Esophagus squamous epithelium (tissue), 5 donors: ENCODE measurements around the gene CDC14B. TPM values are rescaled to one million over a fixed set of nuclear protein-coding genes. Genes with fewer than 3 reads are reported as not detected.

Source experiments
- DNase-seq: peaks from one replicate; lab custom pipeline; 2025; lab: John Stamatoyannopoulos, UW
- H3K27ac ChIP-seq, 4 donors: fragments of 200-600 bp; sonication (generic); one replicate each; pipeline ENCODE4 v1.5.1; 2016 to 2019; ENCODE audit warnings: mild to moderate bottlenecking in 1 of 4
- H3K27me3 ChIP-seq, 4 donors: fragments of 200-600 bp; sonication (generic); 1 replicate in 3 of 4; 2 replicates in 1 of 4; pipeline versions ENCODE4 v1.5.1 to v1.6.0; 2017 to 2021; ENCODE audit warnings: antibody characterized with exemption in 1 of 4
- H3K36me3 ChIP-seq, 3 donors: fragments of 200-600 bp; sonication (generic); one replicate each; pipeline ENCODE4 v1.5.1; 2016 to 2019
- H3K4me1 ChIP-seq, 3 donors: fragments of 200-600 bp; sonication (generic); one replicate each; pipeline ENCODE4 v1.5.1; 2017 to 2019
- H3K4me3 ChIP-seq, 4 donors: fragments of 200-600 bp; sonication (generic); 1 replicate in 3 of 4; 2 replicates in 1 of 4; pipeline ENCODE4 v1.5.1; 2016 to 2019; ENCODE audit warnings: mild to moderate bottlenecking in 2 of 4, moderate library complexity in 1 of 4
- H3K9me3 ChIP-seq, 3 donors: fragments of 200-600 bp; sonication (generic); one replicate each; pipeline ENCODE4 v1.5.1; 2016 to 2019
- CTCF ChIP-seq, 6 experiments: fragments of 450-650 bp in 4 of 6; fragments of 200-600 bp in 2 of 6; sonication (generic) in 2 of 6; IDR thresholded peaks; one replicate each; pipeline ENCODE4 v1.5.1; 2016 to 2019; ENCODE audit warnings: antibody characterized with exemption in 6 of 6, mild to moderate bottlenecking in 4 of 6, moderate library complexity in 4 of 6
- POLR2A ChIP-seq, 4 donors: fragments of 450-650 bp; IDR thresholded peaks; one replicate each; pipeline ENCODE4 v1.6.1; 2017; ENCODE audit warnings: antibody characterized with exemption in 4 of 4, mild to moderate bottlenecking in 4 of 4, moderate library complexity in 3 of 4
- WGBS, 2 donors: methylation state at CpG; one replicate each; pipeline ENCODE4 v1.1.5; 2018; 5-methylcytosine and 5-hydroxymethylcytosine counted together
- intact Hi-C: fragments of 100-400 bp; cut with DNase I; formaldehyde crosslinking; loops from one replicate; pipeline ENCODE4 v1.15.0; 2022
- total RNA-seq, 4 donors: library from RNA; depleted of rRNA; stranded (reverse); fragments of >200 nt; gene quantifications; one replicate each; pipeline ENCODE4 v1.1.0, GENCODE V29; 2016
- donor health status: DM: yes; HTN: yes; CAD: no.

Gene CDC14B
- total RNA-seq, 4 donors from 2014 or later = 2.7 to 14.8 (median 9.1) TPM

GRCh38 chr9:96556701-96557461 lies 62.8 kb downstream of the CDC14B start:
- no peak overlapping the region for H3K4me3 ChIP-seq
- no peak for DNase-seq
- no peaks in the 10 kb centered on the region for H3K27me3 ChIP-seq
- no peaks in the 10 kb centered on the region for H3K9me3 ChIP-seq
- TF ChIP-seq CTCF (IDR thresholded peaks at IDR 0.05) (no peak), POLR2A (IDR thresholded peaks at IDR 0.05) (no peak)
- intact Hi-C loops = no loop called here
- H3K27ac ChIP-seq = peak overlapping the region; percentile 17 to 77 (median 54)
- peaks cover 0 to 12% (median 4%) of the 10 kb centered on the region in 3 donors for H3K4me1 ChIP-seq
- 85 to 88% methylated on average over 10 to 15 of the region's 15 CpGs for WGBS, 2 donors
- H3K36me3 ChIP-seq = peaks cover 0 to 8% (median 0%) of the 10 kb centered on the region in 3 donors

GRCh38 chr9:96555567-96556386 lies 63.9 kb downstream of the CDC14B start:
- Histone ChIP-seq H3K4me1 (peaks cover 0 to 12% (median 4%) of the 10 kb centered on the region in 3 donors), H3K27me3 (no peaks in the 10 kb centered on the region), H3K9me3 (no peaks in the 10 kb centered on the region), H3K36me3 (no peaks in the 10 kb centered on the region), H3K4me3 (no peak overlapping the region), H3K27ac (peak overlapping the region in 3 of 4 donors; percentile 9 to 61 (median 53))
- no peak for DNase-seq
- TF ChIP-seq CTCF (IDR thresholded peaks at IDR 0.05) (no peak), POLR2A (IDR thresholded peaks at IDR 0.05) (no peak)
- intact Hi-C loops = no loop called here
- WGBS, 2 donors = 63 to 64% methylated on average over 11 of the region's 11 CpGs

- H3K27ac ChIP-seq = peak overlapping the region in 2 of 4 donors; percentile 1 to 9
- WGBS, 2 donors = 77 to 87% methylated on average over 9 to 10 of the region's 10 CpGs
- no peak for TF ChIP-seq POLR2A (IDR thresholded peaks at IDR 0.05)
- TF ChIP-seq CTCF (IDR thresholded peaks at IDR 0.05) = no peak
Observed at GRCh38 chr9:96554801-96555566, 64.7 kb downstream of the CDC14B start.

GRCh38 chr9:96554326-96554725 lies 65.3 kb downstream of the CDC14B start:
- H3K27me3 ChIP-seq = no peaks in the 10 kb centered on the region
- intact Hi-C loops = no loop called here
- no peak for DNase-seq
- no peak for TF ChIP-seq POLR2A (IDR thresholded peaks at IDR 0.05)
- no peak for TF ChIP-seq CTCF (IDR thresholded peaks at IDR 0.05)
- H3K27ac ChIP-seq = peak overlapping the region in 1 of 4 donors; percentile 49
- WGBS, 2 donors = 39 to 56% methylated on average over 1 of the region's 1 CpG
- H3K36me3 ChIP-seq = peaks cover 0 to 3% (median 0%) of the 10 kb centered on the region in 3 donors
- H3K4me3 ChIP-seq = no peak overlapping the region
- peaks cover 0 to 12% (median 4%) of the 10 kb centered on the region in 3 donors for H3K4me1 ChIP-seq
- no peaks in the 10 kb centered on the region for H3K9me3 ChIP-seq

More at GRCh38 chr9:96554801-96555566, 64.7 kb downstream of the CDC14B start:
- DNase-seq = no peak
- Histone ChIP-seq H3K9me3 (no peaks in the 10 kb centered on the region), H3K4me3 (no peak overlapping the region), H3K27me3 (no peaks in the 10 kb centered on the region), H3K36me3 (no peaks in the 10 kb centered on the region), H3K4me1 (peaks cover 0 to 12% (median 4%) of the 10 kb centered on the region in 3 donors)
- intact Hi-C loops = no loop called here
